ENCODE measurements around the gene ACCS.

The ACCS gene

GRCh38 chr11:44125598-44125997 is 59.5 kb downstream of the ACCS start:
- Histone ChIP-seq H2AFZ (ENCODE audit: low read depth, low read length, severe bottlenecking) (no peak overlapping the region), H3K9me3 (ENCODE audit: insufficient read depth, low read length) (no peaks in the 10 kb centered on the region), H4K20me1 (ENCODE audit: low read depth, low read length) (no peaks in the 10 kb centered on the region), H3K79me2 (ENCODE audit: insufficient read depth, low read length) (no peaks in the 10 kb centered on the region), H3K27me3 (ENCODE audit: low read length) (no peaks in the 10 kb centered on the region), H3K36me3 (ENCODE audit: low read length) (no peaks in the 10 kb centered on the region; the same call in 1 of the 2 replicates), H3K9ac (ENCODE audit: low read length) (no peak overlapping the region), H3K4me3 (ENCODE audit: insufficient read depth, low read length, poor library complexity, severe bottlenecking) (no peak overlapping the region), H3K27ac (ENCODE audit: low read depth, low read length) (no peak overlapping the region), H3F3A (ENCODE audit: insufficient read depth) (no peaks in the 10 kb centered on the region), H3K4me2 (ENCODE audit: low read depth, low read length, poor library complexity, severe bottlenecking) (no peak overlapping the region), H3K9me2 (replicated peaks; ENCODE audit: insufficient read depth, low read length) (no peaks in the 10 kb centered on the region)
- TF ChIP-seq CTCF (IDR thresholded peaks at IDR 0.05; ENCODE audit: insufficient read depth, low read length, poor library complexity, severe bottlenecking), result no peak
- TF ChIP-seq EZH2phosphoT487 (conservative IDR thresholded peaks at IDR 0.05; ENCODE audit: low read length), result no peak

- H3F3A ChIP-seq (ENCODE audit: insufficient read depth), result no peaks in the 10 kb centered on the region
- no peaks in the 10 kb centered on the region for H3K9me3 ChIP-seq (ENCODE audit: insufficient read depth, low read length)
- H4K20me1 ChIP-seq (ENCODE audit: low read depth, low read length), result no peaks in the 10 kb centered on the region
- no peak overlapping the region for H3K4me2 ChIP-seq (ENCODE audit: low read depth, low read length, poor library complexity, severe bottlenecking)
- H3K79me2 ChIP-seq (ENCODE audit: insufficient read depth, low read length), result no peaks in the 10 kb centered on the region
- H3K4me3 ChIP-seq (ENCODE audit: insufficient read depth, low read length, poor library complexity, severe bottlenecking), result no peak overlapping the region
- H3K9me2 ChIP-seq (replicated peaks; ENCODE audit: insufficient read depth, low read length), result no peaks in the 10 kb centered on the region
- H3K9ac ChIP-seq (ENCODE audit: low read length), result no peak overlapping the region
- no peak overlapping the region for H2AFZ ChIP-seq (ENCODE audit: low read depth, low read length, severe bottlenecking)
- TF ChIP-seq CTCF (IDR thresholded peaks at IDR 0.05; ENCODE audit: insufficient read depth, low read length, poor library complexity, severe bottlenecking) (no peak), EZH2phosphoT487 (conservative IDR thresholded peaks at IDR 0.05; ENCODE audit: low read length) (no peak)
- H3K36me3 ChIP-seq (ENCODE audit: low read length), result no peaks in the 10 kb centered on the region; the same call in 1 of the 2 replicates
- no peaks in the 10 kb centered on the region for H3K27me3 ChIP-seq (ENCODE audit: low read length)
- H3K27ac ChIP-seq (ENCODE audit: low read depth, low read length), result no peak overlapping the region
These were observed 60.2 kb downstream of the ACCS start for GRCh38 chr11:44126304-44126703.

GRCh38 chr11:44127130-44127529 is 61.1 kb downstream of the ACCS start:
- Histone ChIP-seq H3K9ac (ENCODE audit: low read length) (no peak overlapping the region), H3K4me2 (ENCODE audit: low read depth, low read length, poor library complexity, severe bottlenecking) (no peak overlapping the region), H2AFZ (ENCODE audit: low read depth, low read length, severe bottlenecking) (no peak overlapping the region), H3K36me3 (ENCODE audit: low read length) (no peaks in the 10 kb centered on the region; the same call in 1 of the 2 replicates), H3K9me2 (replicated peaks; ENCODE audit: insufficient read depth, low read length) (no peaks in the 10 kb centered on the region), H3K79me2 (ENCODE audit: insufficient read depth, low read length) (no peaks in the 10 kb centered on the region), H3K4me3 (ENCODE audit: insufficient read depth, low read length, poor library complexity, severe bottlenecking) (no peak overlapping the region), H4K20me1 (ENCODE audit: low read depth, low read length) (no peaks in the 10 kb centered on the region), H3K27me3 (ENCODE audit: low read length) (no peaks in the 10 kb centered on the region), H3F3A (ENCODE audit: insufficient read depth) (no peaks in the 10 kb centered on the region), H3K9me3 (ENCODE audit: insufficient read depth, low read length) (no peaks in the 10 kb centered on the region), H3K27ac (ENCODE audit: low read depth, low read length) (no peak overlapping the region)
- TF ChIP-seq EZH2phosphoT487 (conservative IDR thresholded peaks at IDR 0.05; ENCODE audit: low read length) (no peak), CTCF (IDR thresholded peaks at IDR 0.05; ENCODE audit: insufficient read depth, low read length, poor library complexity, severe bottlenecking) (no peak)

Data from SU-DHL-6 (cell line).